Omental fat pad (tissue), 4 donors: Measurements from ENCODE around the gene SIGLEC1. TPM values are rescaled to one million over a fixed set of nuclear protein-coding genes. Genes with fewer than 3 reads are reported as not detected.

ENCODE experiments used
- ATAC-seq: fragments of 150-250 bp; one replicate; pipeline ENCODE4 v1.9.1; 2016; ENCODE audit warnings: mild to moderate bottlenecking, moderate library complexity; ENCODE audit not compliant: low FRiP score
- DNase-seq: peaks from one replicate; pipeline ENCODE4 v3.0.0-alpha.2; 2019; ENCODE audit warnings: low spot score
- total RNA-seq, 4 donors: library from RNA; depleted of rRNA; stranded (reverse); fragments of >200 nt; gene quantifications; one replicate each; pipeline ENCODE4 v1.1.0, GENCODE V29; 2016
- TF ChIP-seq, protein P1 (sequence below), 3 donors: fragments of 450-650 bp; IDR thresholded peaks; one replicate each; pipeline ENCODE4 v1.5.1; 2016 to 2017; ENCODE audit warnings: antibody characterized with exemption in 3 of 3, mild to moderate bottlenecking in 3 of 3, moderate library complexity in 2 of 3

The SIGLEC1 gene
- total RNA-seq, 4 donors from 2014 or later: 14.2 to 57.5 (median 27.5) TPM

DNA sequence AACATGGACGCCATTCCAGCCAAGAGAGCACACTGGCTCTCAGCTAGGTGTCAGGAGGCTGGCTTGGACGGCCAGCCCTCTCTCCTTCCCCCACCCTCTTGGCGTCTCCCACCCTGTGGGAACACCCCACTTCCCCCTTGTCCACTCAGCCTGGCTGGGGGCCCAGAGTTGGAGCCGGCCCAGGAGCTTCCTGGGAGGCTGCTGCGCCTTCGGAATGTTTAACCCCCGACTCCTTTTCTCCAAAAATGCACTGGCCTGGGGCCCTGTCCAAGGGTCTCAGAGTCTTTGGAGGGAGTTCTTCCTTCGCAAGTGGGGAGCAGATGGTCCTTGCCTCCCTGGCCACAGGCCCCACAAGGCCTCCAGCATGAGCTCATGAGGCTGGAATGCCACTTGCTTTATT lies 34.7 kb downstream of the SIGLEC1 start:
- ATAC-seq: no peak
- DNase-seq: no peak

DNA sequence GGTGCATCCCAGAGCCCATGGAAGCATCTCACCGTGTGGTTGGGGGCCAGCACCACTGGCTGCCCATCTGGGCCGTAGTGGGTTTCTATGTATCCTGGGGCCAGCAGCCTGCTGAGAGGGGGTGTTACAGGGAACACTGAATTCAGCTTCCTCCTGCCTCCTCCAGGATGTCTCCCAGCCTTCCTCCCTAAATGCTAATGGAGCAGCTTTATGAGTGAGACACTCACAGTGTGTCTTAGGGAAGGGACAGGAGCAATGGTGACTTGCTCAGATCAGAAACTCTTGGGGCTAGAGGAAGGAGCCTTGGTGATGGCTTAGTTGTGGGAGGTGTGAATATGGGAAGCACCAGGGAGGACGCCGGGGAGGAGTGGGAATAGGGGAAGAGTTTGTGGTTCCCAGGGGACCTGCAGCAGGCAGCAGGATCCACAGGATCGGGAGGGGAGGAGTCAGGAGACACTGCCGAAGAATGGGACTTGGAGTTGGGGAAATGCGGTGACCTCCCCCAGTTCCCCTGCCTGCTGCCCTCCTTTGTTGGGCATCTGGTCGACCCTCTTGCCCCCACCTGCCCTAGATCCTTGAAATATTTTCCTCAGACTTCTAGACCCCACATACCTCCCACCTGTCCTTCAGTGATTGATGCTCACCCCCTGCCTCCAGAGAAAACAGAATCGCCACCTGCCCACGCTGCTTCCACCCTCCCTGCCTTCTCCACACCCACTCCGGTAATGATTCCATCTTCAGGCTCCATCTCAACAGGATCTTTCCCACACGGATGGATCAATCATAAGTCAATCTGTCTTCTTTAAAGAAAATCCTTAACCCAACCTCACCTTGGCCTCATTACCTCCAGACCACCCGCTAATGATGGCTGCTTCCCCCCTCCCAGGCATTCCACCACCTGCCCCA lies 37.2 kb downstream of the SIGLEC1 start:
- TF ChIP-seq, protein P1, sequence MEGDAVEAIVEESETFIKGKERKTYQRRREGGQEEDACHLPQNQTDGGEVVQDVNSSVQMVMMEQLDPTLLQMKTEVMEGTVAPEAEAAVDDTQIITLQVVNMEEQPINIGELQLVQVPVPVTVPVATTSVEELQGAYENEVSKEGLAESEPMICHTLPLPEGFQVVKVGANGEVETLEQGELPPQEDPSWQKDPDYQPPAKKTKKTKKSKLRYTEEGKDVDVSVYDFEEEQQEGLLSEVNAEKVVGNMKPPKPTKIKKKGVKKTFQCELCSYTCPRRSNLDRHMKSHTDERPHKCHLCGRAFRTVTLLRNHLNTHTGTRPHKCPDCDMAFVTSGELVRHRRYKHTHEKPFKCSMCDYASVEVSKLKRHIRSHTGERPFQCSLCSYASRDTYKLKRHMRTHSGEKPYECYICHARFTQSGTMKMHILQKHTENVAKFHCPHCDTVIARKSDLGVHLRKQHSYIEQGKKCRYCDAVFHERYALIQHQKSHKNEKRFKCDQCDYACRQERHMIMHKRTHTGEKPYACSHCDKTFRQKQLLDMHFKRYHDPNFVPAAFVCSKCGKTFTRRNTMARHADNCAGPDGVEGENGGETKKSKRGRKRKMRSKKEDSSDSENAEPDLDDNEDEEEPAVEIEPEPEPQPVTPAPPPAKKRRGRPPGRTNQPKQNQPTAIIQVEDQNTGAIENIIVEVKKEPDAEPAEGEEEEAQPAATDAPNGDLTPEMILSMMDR (IDR thresholded peaks at IDR 0.05): no peak
- ATAC-seq (no peak), DNase-seq (no peak)

More for the DNA sequence above, 34.7 kb downstream of the SIGLEC1 start:
- TF ChIP-seq, protein P1 (IDR thresholded peaks at IDR 0.05): no peak

DNA sequence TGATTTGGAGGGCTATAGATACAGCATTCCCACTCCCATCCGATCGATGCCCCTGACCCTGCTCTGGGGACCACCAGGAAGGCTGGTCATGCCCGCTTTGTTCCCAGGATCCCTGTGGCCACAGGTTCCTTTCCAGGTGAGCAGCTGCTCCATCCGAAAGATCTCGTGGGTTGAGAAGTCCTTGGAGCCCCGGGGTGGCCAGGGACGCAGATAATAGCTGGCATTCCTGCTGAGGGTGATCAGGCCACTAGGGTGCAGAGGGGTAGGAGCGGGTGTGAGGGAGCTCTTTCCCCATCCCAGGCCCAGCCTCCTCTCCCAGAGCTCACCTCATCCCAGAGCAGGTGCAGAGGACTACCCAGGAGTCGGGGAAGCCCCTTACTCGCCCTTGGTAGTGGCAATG lies 38.0 kb downstream of the SIGLEC1 start:
- TF ChIP-seq, protein P1 (IDR thresholded peaks at IDR 0.05): no peak
- ATAC-seq: no peak
- DNase-seq: no peak

DNA sequence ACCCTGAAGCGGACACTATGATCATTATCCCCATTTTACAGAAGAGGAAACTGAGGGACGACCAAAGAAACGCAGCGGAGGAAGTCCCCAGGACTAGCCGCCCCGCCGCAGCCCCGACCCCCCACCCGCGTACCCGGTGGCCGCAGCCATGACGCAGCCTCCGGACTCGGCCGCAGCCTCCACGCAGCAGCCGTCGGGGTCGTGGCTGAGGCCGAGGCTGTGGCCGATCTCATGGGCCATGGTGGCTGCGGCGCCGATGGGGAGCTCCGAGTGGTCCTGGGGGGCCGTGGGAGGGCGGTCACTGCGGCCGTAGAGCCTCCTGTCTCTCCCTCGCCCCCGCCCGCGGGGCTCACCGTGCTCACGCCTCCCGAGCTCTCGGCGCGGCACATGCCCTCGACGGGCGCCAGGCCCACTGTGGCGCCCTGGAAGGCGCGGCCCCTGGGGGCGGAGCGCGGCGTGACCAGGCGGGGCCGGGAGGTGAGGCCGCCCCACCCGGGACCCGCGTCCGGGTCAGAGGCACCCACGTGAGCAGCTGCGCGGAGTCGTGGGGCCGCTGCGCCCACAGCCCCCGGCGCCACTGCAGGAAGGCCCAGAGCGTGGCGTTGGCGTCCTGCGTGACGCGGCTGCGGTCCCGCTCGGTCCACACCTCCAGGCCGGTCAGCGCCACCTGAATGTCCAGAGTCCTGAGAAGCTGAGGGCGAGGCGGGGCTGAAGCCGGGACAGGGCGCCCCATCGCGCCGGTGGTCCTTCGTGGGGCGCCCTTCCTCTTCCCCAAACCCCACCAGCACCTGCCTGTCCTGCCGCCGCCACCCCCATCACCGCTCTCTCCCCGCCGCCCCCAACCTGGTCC lies 39.0 kb downstream of the SIGLEC1 start:
- DNase-seq: no peak
- TF ChIP-seq, protein P1 (IDR thresholded peaks at IDR 0.05): no peak
- no peak for ATAC-seq

DNA sequence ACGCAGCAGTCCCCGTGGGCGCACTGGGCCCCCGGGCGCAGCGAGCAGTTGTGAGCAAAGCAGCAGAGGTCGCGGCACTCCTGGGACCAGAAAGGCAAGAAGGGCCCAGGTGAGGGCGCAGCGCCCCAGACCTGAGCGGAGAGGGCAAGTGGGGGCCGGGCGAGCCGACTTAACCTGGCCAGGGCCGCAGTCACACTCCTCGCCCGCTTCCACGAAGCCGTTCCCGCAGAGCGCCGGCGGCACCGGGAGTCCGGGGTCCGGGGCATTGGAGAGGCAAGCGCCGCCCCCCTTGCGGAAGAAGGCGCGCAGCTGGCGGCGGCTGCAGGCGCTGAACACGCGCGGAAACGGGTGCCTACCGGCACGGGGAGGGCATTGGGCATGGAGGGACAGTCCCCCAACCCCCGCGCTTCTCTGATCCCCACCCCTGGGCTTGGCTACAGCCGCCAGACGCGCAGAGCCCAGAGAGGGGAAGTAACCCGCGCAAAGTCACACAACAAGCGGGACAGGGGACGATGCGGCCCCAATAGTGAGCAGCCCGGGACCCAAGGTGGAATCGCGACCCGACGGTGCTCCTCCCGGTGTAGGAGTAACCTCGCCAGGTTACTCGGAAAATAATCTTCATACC lies 39.7 kb downstream of the SIGLEC1 start:
- no peak for ATAC-seq
- no peak for DNase-seq
- TF ChIP-seq, protein P1 (IDR thresholded peaks at IDR 0.05): no peak

DNA sequence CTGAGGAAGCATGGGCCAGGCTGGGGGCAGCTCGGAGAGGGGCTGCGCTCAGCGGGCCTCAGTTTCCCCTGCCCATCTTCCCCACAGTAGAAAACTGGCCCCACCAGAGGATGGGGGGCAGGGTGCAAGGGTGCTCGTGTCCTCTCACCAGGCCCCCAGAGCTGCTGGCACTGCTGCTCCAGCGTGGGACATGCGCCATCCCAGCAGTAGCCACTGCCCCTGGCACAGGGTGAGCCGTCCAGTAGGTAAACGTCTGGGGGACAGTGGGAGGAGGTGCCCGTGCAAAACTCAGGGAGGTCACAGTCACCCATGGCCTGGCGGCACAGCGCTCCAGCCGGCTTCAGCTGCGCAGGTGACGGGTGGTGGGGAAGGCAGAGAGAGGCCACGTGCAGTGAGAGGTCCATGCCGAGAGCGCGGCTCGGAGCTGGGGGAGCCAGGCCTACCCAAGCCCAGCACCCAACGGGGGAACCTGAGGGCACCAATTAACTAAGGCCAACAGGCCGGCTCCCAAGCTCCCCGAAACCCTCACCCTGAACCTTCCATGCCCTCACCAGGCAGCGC lies 40.3 kb downstream of the SIGLEC1 start:
- TF ChIP-seq, protein P1 (IDR thresholded peaks at IDR 0.05): no peak
- ATAC-seq: no peak

More for the DNA sequence above, 40.3 kb downstream of the SIGLEC1 start:
- no peak for DNase-seq
